ENCODE measurements around the gene KRT40. TPM values are rescaled to one million over a fixed set of nuclear protein-coding genes. Genes with fewer than 3 reads are reported as not detected.

Gene KRT40
- total RNA-seq, 1 donor from 2014 or later: not detected

DNA sequence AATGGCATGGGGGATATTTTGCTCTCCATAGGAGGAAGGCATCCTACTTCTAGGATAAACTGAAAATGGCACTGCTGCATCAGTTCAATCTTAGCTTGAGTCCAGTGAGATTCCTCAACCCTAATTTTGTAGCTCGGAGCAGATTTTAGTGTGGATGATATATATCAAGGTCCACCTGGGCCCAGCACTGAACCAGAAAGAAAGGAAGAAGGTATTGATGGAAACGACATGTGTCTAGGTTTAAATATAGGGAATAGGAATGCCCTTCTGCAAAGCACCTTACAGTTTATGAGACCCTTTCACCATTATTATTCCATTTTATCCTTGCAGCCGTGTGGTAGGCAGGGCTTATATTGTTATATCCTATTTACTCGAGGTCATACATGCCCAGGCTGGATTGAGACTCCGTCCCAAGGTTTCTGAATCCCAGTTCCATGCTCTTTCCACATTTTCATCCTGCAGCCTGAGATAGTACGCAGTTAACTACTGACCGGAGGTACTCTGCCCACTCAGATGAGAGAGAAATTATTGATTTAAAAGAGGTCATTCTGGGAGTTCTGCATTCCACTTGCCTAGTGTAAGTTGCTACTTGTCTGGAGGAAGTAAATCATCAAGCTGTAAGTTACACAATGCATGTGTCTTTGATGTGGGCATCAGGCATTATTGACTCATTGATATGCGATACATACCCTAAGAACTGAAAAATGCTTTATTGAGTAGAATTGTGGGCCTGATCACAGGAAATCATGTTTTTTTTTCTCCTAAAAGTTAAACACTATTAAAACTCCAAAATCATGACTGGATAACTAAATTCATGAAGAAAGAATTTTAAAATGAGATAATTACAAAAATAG lies 27.5 kb downstream of the KRT40 start:
- peaks cover 41% of the 10 kb centered on the region for H3K4me1 Mint-ChIP-seq (ENCODE audit: unreplicated experiment)

DNA sequence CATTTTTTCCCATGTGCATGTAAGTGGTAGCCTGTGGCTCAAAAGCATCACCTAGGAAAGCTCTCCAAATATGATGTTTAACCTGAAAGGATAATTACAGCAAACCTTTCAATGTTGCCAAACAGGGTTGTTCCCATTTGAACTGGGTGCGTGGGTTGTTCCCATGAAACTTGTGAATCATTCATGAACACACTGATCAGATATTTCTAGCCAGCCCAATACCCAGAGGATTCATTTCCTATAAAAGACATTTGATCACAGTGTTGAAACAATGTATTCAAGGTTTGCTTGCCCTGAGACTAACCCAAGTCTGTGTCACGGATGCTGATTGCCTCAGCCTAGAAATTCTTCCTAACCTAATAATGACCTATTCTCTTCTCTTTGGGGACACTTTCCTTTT lies 30.2 kb downstream of the KRT40 start:
- no peaks in the 10 kb centered on the region for H3K36me3 Mint-ChIP-seq (ENCODE audit: unreplicated experiment)
- DNase-seq (ENCODE audit: extremely low spot score, unreplicated experiment): no peak
- no peak overlapping the region for H3K27ac Mint-ChIP-seq (ENCODE audit: unreplicated experiment)
- TF ChIP-seq, protein P1, sequence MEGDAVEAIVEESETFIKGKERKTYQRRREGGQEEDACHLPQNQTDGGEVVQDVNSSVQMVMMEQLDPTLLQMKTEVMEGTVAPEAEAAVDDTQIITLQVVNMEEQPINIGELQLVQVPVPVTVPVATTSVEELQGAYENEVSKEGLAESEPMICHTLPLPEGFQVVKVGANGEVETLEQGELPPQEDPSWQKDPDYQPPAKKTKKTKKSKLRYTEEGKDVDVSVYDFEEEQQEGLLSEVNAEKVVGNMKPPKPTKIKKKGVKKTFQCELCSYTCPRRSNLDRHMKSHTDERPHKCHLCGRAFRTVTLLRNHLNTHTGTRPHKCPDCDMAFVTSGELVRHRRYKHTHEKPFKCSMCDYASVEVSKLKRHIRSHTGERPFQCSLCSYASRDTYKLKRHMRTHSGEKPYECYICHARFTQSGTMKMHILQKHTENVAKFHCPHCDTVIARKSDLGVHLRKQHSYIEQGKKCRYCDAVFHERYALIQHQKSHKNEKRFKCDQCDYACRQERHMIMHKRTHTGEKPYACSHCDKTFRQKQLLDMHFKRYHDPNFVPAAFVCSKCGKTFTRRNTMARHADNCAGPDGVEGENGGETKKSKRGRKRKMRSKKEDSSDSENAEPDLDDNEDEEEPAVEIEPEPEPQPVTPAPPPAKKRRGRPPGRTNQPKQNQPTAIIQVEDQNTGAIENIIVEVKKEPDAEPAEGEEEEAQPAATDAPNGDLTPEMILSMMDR (IDR thresholded peaks at IDR 0.05): no peak
- peaks cover 32% of the 10 kb centered on the region for H3K4me1 Mint-ChIP-seq (ENCODE audit: unreplicated experiment)
- peaks cover 4% of the 10 kb centered on the region for H3K27me3 Mint-ChIP-seq (ENCODE audit: unreplicated experiment)
- H3K4me3 Mint-ChIP-seq (ENCODE audit: unreplicated experiment): no peak overlapping the region
- H3K9me3 Mint-ChIP-seq (ENCODE audit: unreplicated experiment): no peaks in the 10 kb centered on the region

More for the DNA sequence above, 27.5 kb downstream of the KRT40 start:
- TF ChIP-seq, protein P1 (IDR thresholded peaks at IDR 0.05): no peak
- no peaks in the 10 kb centered on the region for H3K9me3 Mint-ChIP-seq (ENCODE audit: unreplicated experiment)
- H3K27ac Mint-ChIP-seq (ENCODE audit: unreplicated experiment): no peak overlapping the region
- H3K4me3 Mint-ChIP-seq (ENCODE audit: unreplicated experiment): no peak overlapping the region
- no peaks in the 10 kb centered on the region for H3K36me3 Mint-ChIP-seq (ENCODE audit: unreplicated experiment)
- H3K27me3 Mint-ChIP-seq (ENCODE audit: unreplicated experiment): no peaks in the 10 kb centered on the region
- no peak for DNase-seq (ENCODE audit: extremely low spot score, unreplicated experiment)

DNA sequence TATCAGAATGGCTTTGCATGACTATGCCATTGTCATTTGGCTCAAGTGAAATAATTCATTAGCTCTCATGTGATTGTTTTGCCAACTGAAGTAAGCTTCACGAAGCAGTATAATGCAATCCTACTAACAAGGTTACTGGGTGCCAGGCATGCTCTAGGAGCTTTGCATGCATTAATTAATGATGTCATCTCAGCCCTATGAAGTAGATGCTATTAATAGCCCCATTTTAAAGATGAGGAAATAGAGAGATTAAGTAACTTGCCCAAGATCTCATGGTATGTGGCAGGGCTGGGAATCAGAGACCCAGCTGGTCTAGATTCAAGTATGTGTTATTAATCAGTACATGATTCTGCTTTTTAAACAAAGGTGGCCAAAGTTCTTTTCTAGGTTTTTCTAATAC lies 31.5 kb downstream of the KRT40 start:
- Mint-ChIP-seq H3K9me3 (ENCODE audit: unreplicated experiment) (no peaks in the 10 kb centered on the region), H3K27ac (ENCODE audit: unreplicated experiment) (no peak overlapping the region), H3K4me3 (ENCODE audit: unreplicated experiment) (no peak overlapping the region), H3K27me3 (ENCODE audit: unreplicated experiment) (peaks cover 5% of the 10 kb centered on the region), H3K4me1 (ENCODE audit: unreplicated experiment) (peaks cover 22% of the 10 kb centered on the region), H3K36me3 (ENCODE audit: unreplicated experiment) (no peaks in the 10 kb centered on the region)
- TF ChIP-seq, protein P1 (IDR thresholded peaks at IDR 0.05): no peak
- no peak for DNase-seq (ENCODE audit: extremely low spot score, unreplicated experiment)

DNA sequence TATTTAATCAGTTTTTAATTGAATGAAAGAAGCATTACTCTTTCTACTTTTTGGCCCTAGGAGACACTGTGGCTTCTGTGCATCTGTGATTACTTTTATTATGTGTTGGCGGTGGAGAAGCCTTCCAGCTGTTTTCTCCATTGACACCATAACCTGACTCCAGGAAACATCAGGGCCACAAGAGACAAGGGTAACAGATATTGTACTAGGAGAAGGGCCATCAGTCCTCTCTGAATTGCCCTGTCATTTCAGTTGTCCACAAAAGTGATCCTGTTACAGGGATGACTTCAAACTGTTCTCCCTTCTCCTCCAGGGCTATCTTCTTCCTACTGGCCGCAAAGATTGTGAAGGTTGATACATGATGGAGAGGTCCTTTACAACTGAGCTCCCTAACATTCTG lies 32.0 kb downstream of the KRT40 start:
- no peak overlapping the region for H3K27ac Mint-ChIP-seq (ENCODE audit: unreplicated experiment)
- no peaks in the 10 kb centered on the region for H3K9me3 Mint-ChIP-seq (ENCODE audit: unreplicated experiment)
- H3K4me1 Mint-ChIP-seq (ENCODE audit: unreplicated experiment): peaks cover 17% of the 10 kb centered on the region
- no peaks in the 10 kb centered on the region for H3K36me3 Mint-ChIP-seq (ENCODE audit: unreplicated experiment)
- no peak overlapping the region for H3K4me3 Mint-ChIP-seq (ENCODE audit: unreplicated experiment)
- H3K27me3 Mint-ChIP-seq (ENCODE audit: unreplicated experiment): peaks cover 5% of the 10 kb centered on the region
- DNase-seq (ENCODE audit: extremely low spot score, unreplicated experiment): no peak
- TF ChIP-seq, protein P1 (IDR thresholded peaks at IDR 0.05): no peak

DNA sequence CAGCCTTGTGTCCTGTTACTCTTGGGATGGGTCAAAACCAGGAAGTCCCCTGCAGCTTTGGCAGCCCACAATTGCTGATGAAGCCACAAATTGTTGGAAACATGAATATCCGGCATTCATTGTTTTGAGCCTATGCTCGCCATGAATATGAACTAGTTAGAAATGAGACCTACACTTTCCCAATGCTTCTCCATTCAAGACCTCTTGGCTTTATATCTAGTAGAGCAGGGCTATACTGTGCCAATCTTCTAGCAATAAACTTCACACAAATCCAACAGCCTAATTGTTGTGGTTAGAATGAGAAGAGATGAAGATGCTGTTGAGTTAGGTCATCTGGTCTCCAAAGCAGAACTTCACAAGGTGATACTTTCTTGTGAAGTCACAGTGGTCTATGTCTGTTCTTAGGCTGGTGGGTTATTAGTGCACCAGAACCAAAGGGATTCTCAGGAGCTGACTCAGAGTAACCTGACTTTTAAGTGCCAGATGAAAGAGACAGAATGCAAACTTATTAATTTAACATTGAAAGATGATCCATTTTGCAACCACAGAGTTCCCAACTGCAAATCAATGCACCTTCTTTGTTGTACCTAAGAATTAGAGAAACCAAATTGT lies 33.0 kb downstream of the KRT40 start:
- TF ChIP-seq, protein P1 (IDR thresholded peaks at IDR 0.05): no peak
- DNase-seq (ENCODE audit: extremely low spot score, unreplicated experiment): no peak
- no peaks in the 10 kb centered on the region for H3K36me3 Mint-ChIP-seq (ENCODE audit: unreplicated experiment)
- H3K27me3 Mint-ChIP-seq (ENCODE audit: unreplicated experiment): peaks cover 5% of the 10 kb centered on the region
- H3K4me1 Mint-ChIP-seq (ENCODE audit: unreplicated experiment): peaks cover 6% of the 10 kb centered on the region
- no peak overlapping the region for H3K27ac Mint-ChIP-seq (ENCODE audit: unreplicated experiment)
- no peak overlapping the region for H3K4me3 Mint-ChIP-seq (ENCODE audit: unreplicated experiment)
- H3K9me3 Mint-ChIP-seq (ENCODE audit: unreplicated experiment): no peaks in the 10 kb centered on the region

Measured in osteocyte (in vitro differentiated cells).